ENCODE results near the gene TRNT1. TPM values are rescaled to one million over a fixed set of nuclear protein-coding genes. Genes with fewer than 3 reads are reported as not detected.

The TRNT1 gene
- total RNA-seq, 1 experiment from 2014 or later, result 39.7 TPM

DNA sequence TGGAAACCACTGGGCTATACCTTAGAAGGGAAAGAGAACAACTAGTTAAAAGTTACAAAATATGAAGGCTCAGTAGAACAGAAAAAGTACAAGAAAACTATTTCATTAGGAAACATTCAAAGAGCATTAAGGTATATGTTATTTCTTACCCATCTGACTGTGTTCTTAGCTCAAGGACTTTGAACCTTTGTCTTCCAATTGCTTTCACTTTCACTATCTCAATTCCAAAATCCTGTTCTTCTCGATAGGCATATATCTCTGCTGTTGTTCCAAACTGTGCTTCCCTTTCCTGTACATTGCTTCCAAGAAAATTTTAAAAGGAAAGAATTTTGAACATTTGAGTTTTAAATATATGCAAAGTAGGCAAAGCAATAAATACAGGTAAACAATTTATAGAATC, 45.9 kb downstream of the TRNT1 start:
- no peak overlapping the region for H3K27ac Mint-ChIP-seq (ENCODE audit: low read depth, unreplicated experiment)
- H3K4me1 Mint-ChIP-seq (ENCODE audit: insufficient read depth, unreplicated experiment), result peaks cover 1% of the 10 kb centered on the region
- TF ChIP-seq, protein P1, sequence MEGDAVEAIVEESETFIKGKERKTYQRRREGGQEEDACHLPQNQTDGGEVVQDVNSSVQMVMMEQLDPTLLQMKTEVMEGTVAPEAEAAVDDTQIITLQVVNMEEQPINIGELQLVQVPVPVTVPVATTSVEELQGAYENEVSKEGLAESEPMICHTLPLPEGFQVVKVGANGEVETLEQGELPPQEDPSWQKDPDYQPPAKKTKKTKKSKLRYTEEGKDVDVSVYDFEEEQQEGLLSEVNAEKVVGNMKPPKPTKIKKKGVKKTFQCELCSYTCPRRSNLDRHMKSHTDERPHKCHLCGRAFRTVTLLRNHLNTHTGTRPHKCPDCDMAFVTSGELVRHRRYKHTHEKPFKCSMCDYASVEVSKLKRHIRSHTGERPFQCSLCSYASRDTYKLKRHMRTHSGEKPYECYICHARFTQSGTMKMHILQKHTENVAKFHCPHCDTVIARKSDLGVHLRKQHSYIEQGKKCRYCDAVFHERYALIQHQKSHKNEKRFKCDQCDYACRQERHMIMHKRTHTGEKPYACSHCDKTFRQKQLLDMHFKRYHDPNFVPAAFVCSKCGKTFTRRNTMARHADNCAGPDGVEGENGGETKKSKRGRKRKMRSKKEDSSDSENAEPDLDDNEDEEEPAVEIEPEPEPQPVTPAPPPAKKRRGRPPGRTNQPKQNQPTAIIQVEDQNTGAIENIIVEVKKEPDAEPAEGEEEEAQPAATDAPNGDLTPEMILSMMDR (IDR thresholded peaks at IDR 0.05; ENCODE audit: unreplicated experiment), result no peak
- intact Hi-C loops (cut with micrococcal nuclease), result loop anchor here (10.0 kb wide), 1 partner anchor 408 kb away; no protein-coding TSS in a partner anchor
- DNase-seq (ENCODE audit: unreplicated experiment), result no peak
- H3K9me3 Mint-ChIP-seq (ENCODE audit: unreplicated experiment), result no peaks in the 10 kb centered on the region
- ChIA-PET POLR2A (interaction anchor here (0.8 kb wide), 1 partner anchor 26 kb away, joined by 4 read pairs; no protein-coding TSS in a partner anchor), CTCF (interaction anchor here (0.6 to 2.8 kb wide), 5 partner anchors 10 to 1099 kb away, joined by 3 to 9 read pairs (median 6); no protein-coding TSS in a partner anchor)
- H3K4me3 Mint-ChIP-seq (ENCODE audit: unreplicated experiment), result no peak overlapping the region
- no peaks in the 10 kb centered on the region for H3K27me3 Mint-ChIP-seq (ENCODE audit: insufficient read depth, unreplicated experiment)
- BruUV-seq (replicated peaks), result no TSS peak
- peaks cover 74% of the 10 kb centered on the region for H3K36me3 Mint-ChIP-seq (ENCODE audit: insufficient read depth, unreplicated experiment)

DNA sequence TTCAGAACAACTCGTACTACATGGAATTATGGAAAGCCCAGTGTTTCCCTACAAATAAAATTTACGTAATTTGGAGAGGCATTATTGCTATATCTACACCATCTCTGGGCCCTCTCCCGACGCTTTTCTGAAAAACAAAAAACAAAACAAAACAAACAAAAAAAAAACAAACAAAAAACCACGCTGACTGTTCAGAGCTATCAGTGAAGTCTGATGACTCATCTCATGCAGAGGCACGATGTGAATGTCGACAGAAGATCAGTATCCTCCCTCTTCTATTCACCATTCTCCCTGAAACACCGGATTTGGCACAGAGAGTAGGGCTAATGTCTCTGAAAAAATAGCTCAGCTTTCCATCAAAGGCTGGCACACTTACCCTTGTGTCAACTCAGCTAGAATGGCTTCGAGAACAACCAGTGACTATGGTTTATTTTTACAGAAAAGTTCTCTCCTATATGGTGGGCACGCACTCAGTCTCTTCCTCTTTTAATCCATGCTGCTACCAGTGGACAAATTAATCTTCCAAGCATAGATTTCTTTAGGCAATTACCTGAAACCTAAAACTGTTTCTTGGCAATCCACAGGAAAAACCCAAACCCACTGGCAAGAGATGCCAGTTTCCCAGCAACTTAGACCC, 51.2 kb downstream of the TRNT1 start:
- H3K36me3 Mint-ChIP-seq (ENCODE audit: insufficient read depth, unreplicated experiment), result peaks cover 35% of the 10 kb centered on the region
- no peaks in the 10 kb centered on the region for H3K9me3 Mint-ChIP-seq (ENCODE audit: unreplicated experiment)
- intact Hi-C loops (cut with micrococcal nuclease), result loop anchor here (10.0 kb wide), 1 partner anchor 413 kb away; no protein-coding TSS in a partner anchor
- DNase-seq (ENCODE audit: unreplicated experiment), result peak; percentile 25
- POLR2A ChIA-PET, result interaction anchor here (0.6 to 0.8 kb wide), 2 partner anchors 1110 to 1362 kb away, joined by 3 read pairs; no protein-coding TSS in a partner anchor
- TF ChIP-seq, protein P1 (IDR thresholded peaks at IDR 0.05; ENCODE audit: unreplicated experiment), result no peak
- no peak overlapping the region for H3K27ac Mint-ChIP-seq (ENCODE audit: low read depth, unreplicated experiment)
- BruUV-seq (replicated peaks), result no TSS peak
- H3K27me3 Mint-ChIP-seq (ENCODE audit: insufficient read depth, unreplicated experiment), result no peaks in the 10 kb centered on the region
- CTCF ChIA-PET, result interaction anchor here (0.6 to 2.3 kb wide), 5 partner anchors 8 to 1144 kb away, joined by 3 to 7 read pairs (median 4); no protein-coding TSS in a partner anchor
- peak overlapping the region; percentile 82 for H3K4me3 Mint-ChIP-seq (ENCODE audit: unreplicated experiment)
- H3K4me1 Mint-ChIP-seq (ENCODE audit: insufficient read depth, unreplicated experiment), result peaks cover 14% of the 10 kb centered on the region

DNA sequence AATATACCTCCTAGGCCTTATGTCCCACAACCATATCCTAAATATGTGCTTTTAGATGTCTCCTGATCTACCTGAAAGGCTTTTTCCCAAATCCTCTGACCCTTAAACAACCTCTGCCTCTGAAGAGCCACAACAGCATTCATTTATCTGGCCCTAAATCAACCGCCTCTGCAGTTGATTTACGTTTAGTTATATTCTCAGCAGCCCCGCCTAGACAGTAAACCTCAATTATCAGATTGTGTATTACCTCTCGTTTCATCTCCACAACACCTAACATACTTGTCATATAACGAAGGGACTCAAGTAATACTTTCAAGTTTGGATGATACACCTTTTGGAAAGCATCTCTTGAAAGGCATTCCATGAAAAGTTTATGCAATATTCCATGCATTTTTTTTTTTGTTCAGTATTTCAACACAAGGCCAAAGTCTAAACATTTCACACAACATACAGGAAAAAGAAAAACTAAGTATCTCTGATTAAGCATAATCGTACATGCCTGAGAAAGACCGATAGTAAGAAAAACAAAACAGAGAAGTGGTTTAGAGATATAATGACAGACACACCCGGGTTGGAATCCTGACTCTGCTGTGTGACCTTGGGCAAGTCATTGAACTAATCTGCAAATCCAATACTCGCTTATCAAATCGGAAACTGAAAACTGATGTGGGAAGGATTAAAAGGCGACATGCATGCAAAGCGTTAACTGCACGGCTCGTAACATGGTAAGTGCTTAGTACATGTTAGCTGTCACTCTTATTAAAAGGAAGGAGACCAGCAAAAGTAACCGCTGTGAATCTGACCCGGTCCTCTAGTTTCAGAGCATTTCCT, 52.0 kb downstream of the TRNT1 start:
- BruUV-seq (replicated peaks), result TSS peak; percentile 57
- Mint-ChIP-seq H3K9me3 (ENCODE audit: unreplicated experiment) (no peaks in the 10 kb centered on the region), H3K4me3 (ENCODE audit: unreplicated experiment) (peak overlapping the region; percentile 82), H3K36me3 (ENCODE audit: insufficient read depth, unreplicated experiment) (peaks cover 28% of the 10 kb centered on the region), H3K27ac (ENCODE audit: low read depth, unreplicated experiment) (peak overlapping the region; percentile 31), H3K27me3 (ENCODE audit: insufficient read depth, unreplicated experiment) (no peaks in the 10 kb centered on the region), H3K4me1 (ENCODE audit: insufficient read depth, unreplicated experiment) (peaks cover 14% of the 10 kb centered on the region)
- CTCF ChIA-PET, result interaction anchor here (0.6 to 2.3 kb wide), 14 partner anchors 9 to 1128 kb away, joined by 3 to 8 read pairs (median 4); no protein-coding TSS in a partner anchor
- DNase-seq (ENCODE audit: unreplicated experiment), result no peak
- POLR2A ChIA-PET, result interaction anchor here (0.7 to 1.0 kb wide), 6 partner anchors 8 to 1346 kb away, joined by 3 to 5 read pairs (median 3); partner anchors contain the start of gene TRNT1
- intact Hi-C loops (cut with micrococcal nuclease), result loop anchor here (10.0 kb wide), 1 partner anchor 414 kb away; no protein-coding TSS in a partner anchor
- TF ChIP-seq, protein P1 (IDR thresholded peaks at IDR 0.05; ENCODE audit: unreplicated experiment), result no peak

Data from MCF 10A (cell line).